SK-N-MC (cell line): ENCODE measurements around the gene SLC12A9.

Experiments used
- EZH2 ChIP-seq: fragments of 200-600 bp; sonication (generic); IDR thresholded peaks from one replicate; pipeline ENCODE4 v1.6.1; 2017; ENCODE audit warnings: antibody characterized with exemption
- POLR2AphosphoS5 ChIP-seq: IDR thresholded peaks from 2 replicates; pipeline ENCODE4 v1.6.1; 2012; ENCODE audit warnings: mild to moderate bottlenecking, low read depth, low read length, borderline replicate concordance

GRCh38 chr7:100812729-100813128, 39.8 kb upstream of the SLC12A9 start:
- TF ChIP-seq EZH2: no peak
- no peak for TF ChIP-seq POLR2AphosphoS5
